ENCODE measurements around the gene ZNF284.
A peak's percentile ranks its signal among the peaks of the same experiment; 100 is the strongest.

ZNF284 gene

GRCh38 chr19:44071824-44072542, at the start of gene ZNF284:
TSS of gene ZNF284 (plus strand) at chr19:44072159. CDS start at chr19:44076390, 4,231 bp downstream.
- peak; percentile 87 for DNase-seq

- no peak for DNase-seq
These were observed 47.1 kb upstream of the ZNF284 start for GRCh38 chr19:44024900-44025216.

GRCh38 chr19:44025217-44025936, 46.6 kb upstream of the ZNF284 start, which contains the start of gene ZNF222:
TSS of gene ZNF222 (plus strand) at chr19:44025379. CDS start at chr19:44025437, 58 bp downstream.
- peak; percentile 92 for DNase-seq

GRCh38 chr19:44026622-44027021, 45.3 kb upstream of the ZNF284 start:
- no peak for DNase-seq

GRCh38 chr19:44032001-44032610, 39.9 kb upstream of the ZNF284 start:
- DNase-seq = no peak

GRCh38 chr19:44042147-44042546, 29.8 kb upstream of the ZNF284 start:
- peak; percentile 38 for DNase-seq

GRCh38 chr19:44050740-44051649, 21.0 kb upstream of the ZNF284 start:
- DNase-seq = no peak

GRCh38 chr19:44051650-44052402, 20.1 kb upstream of the ZNF284 start, which contains the start of gene ZNF223:
TSS of gene ZNF223 (plus strand) at chr19:44052036. CDS start at chr19:44055177, 3,141 bp downstream.
- DNase-seq = peak; percentile 93

GRCh38 chr19:44055870-44056269, 16.1 kb upstream of the ZNF284 start:
- no peak for DNase-seq

- no peak for DNase-seq
These were observed 12.7 kb upstream of the ZNF284 start for GRCh38 chr19:44059229-44059628.

- no peak for DNase-seq
These were observed 10.9 kb upstream of the ZNF284 start for GRCh38 chr19:44061038-44061437.

- DNase-seq = no peak
These were observed 5.7 kb upstream of the ZNF284 start for GRCh38 chr19:44066305-44066704.

GRCh38 chr19:44069415-44069814, 2.5 kb upstream of the ZNF284 start:
- DNase-seq = no peak

GRCh38 chr19:44072543-44073401, 813 bp downstream of the ZNF284 start:
- DNase-seq = peak; percentile 3

- DNase-seq = no peak
These were observed 4.4 kb downstream of the ZNF284 start for GRCh38 chr19:44076325-44076724.

- no peak for DNase-seq
These were observed 20.1 kb downstream of the ZNF284 start for GRCh38 chr19:44092108-44092507.

GRCh38 chr19:44093931-44094765, 22.2 kb downstream of the ZNF284 start, which contains the start of gene ZNF224:
TSS of gene ZNF224 (plus strand) at chr19:44094361. CDS start at chr19:44097874, 3,513 bp downstream.
- peak; percentile 95 for DNase-seq

- DNase-seq = no peak
These were observed 35.8 kb downstream of the ZNF284 start for GRCh38 chr19:44107751-44108150.

- DNase-seq = no peak
These were observed 37.5 kb downstream of the ZNF284 start for GRCh38 chr19:44109458-44109857.

All from suppressor macrophage treated with lipopolysaccharide for 4 hours (primary cell).